ENCODE measurements around the gene UBR2. TPM values are rescaled to one million over a fixed set of nuclear protein-coding genes. Genes with fewer than 3 reads are reported as not detected.
A peak's percentile ranks its signal among the peaks of the same experiment; 100 is the strongest.
"Not testable (repeated sequence)": the region's sequence is repeated elsewhere in the genome, so short reads cannot be mapped to it uniquely, and the experiment has no call there.

Gene UBR2
- polyA plus RNA-seq, 4 donors: 9.0 to 24.2 (median 13.0) TPM

DNA sequence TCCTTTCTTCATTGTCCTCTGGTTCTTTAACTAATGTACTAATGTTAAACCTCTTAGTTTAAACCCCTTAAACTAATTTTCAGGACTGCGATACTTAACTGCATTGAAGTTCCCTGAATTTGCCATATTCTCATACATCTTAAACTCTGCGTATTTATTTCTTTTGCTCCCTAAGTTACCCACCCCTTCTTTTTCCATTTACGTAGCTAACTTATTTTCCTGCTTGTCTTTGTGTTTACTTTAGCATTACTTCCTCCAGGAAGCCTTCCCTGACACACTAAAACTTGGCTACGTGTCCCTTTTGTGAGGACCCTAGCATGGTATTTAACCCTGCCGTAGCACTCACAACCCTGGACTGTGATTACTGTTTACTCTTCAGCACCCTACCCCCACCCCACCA lies 79.0 kb downstream of the UBR2 start:
- FAIRE-seq: no peak
- 86 to 96% (median 95%) methylated on average over 5 of the region's 5 CpGs for WGBS, 3 donors
- DNase-seq: no peak

GRCh38 chr6:42644211-42644610 lies 80.4 kb downstream of the UBR2 start:
- Histone ChIP-seq H3K36me3 (ENCODE audit: control insufficient read depth in 3 of 3, insufficient read depth in 2 of 3, low read depth in 1 of 3, low read length in 3 of 3) (peaks cover 19 to 34% (median 29%) of the 10 kb centered on the region in 3 donors), H3K9me3 (ENCODE audit: control insufficient read depth in 2 of 2, insufficient read depth in 1 of 2, low read depth in 1 of 2, low read length in 1 of 2) (no peaks in the 10 kb centered on the region), H3K27me3 (ENCODE audit: control insufficient read depth in 3 of 3, insufficient read depth in 3 of 3, low read length in 3 of 3) (no peaks in the 10 kb centered on the region), H3K4me3 (ENCODE audit: low read depth in 1 of 3, low read length in 3 of 3) (no peak overlapping the region), H3K4me1 (ENCODE audit: control insufficient read depth in 3 of 3, insufficient read depth in 2 of 3, low read depth in 1 of 3, low read length in 2 of 3) (no peaks in the 10 kb centered on the region), H3K27ac (ENCODE audit: low read depth in 1 of 3, low read length in 2 of 3) (no peak overlapping the region)
- no peak for DNase-seq
- 77 to 83% (median 83%) methylated on average over 3 of the region's 3 CpGs for WGBS, 3 donors
- FAIRE-seq: no peak

More for the DNA sequence above, 79.0 kb downstream of the UBR2 start:
- Histone ChIP-seq H3K9me3 (ENCODE audit: control insufficient read depth in 2 of 2, insufficient read depth in 1 of 2, low read depth in 1 of 2, low read length in 1 of 2) (no peaks in the 10 kb centered on the region), H3K27me3 (ENCODE audit: control insufficient read depth in 3 of 3, insufficient read depth in 3 of 3, low read length in 3 of 3) (no peaks in the 10 kb centered on the region), H3K36me3 (ENCODE audit: control insufficient read depth in 3 of 3, insufficient read depth in 2 of 3, low read depth in 1 of 3, low read length in 3 of 3) (peaks cover 19 to 34% (median 27%) of the 10 kb centered on the region in 3 donors), H3K4me1 (ENCODE audit: control insufficient read depth in 3 of 3, insufficient read depth in 2 of 3, low read depth in 1 of 3, low read length in 2 of 3) (no peaks in the 10 kb centered on the region), H3K27ac (ENCODE audit: low read depth in 1 of 3, low read length in 2 of 3) (no peak overlapping the region), H3K4me3 (ENCODE audit: low read depth in 1 of 3, low read length in 3 of 3) (no peak overlapping the region)

DNA sequence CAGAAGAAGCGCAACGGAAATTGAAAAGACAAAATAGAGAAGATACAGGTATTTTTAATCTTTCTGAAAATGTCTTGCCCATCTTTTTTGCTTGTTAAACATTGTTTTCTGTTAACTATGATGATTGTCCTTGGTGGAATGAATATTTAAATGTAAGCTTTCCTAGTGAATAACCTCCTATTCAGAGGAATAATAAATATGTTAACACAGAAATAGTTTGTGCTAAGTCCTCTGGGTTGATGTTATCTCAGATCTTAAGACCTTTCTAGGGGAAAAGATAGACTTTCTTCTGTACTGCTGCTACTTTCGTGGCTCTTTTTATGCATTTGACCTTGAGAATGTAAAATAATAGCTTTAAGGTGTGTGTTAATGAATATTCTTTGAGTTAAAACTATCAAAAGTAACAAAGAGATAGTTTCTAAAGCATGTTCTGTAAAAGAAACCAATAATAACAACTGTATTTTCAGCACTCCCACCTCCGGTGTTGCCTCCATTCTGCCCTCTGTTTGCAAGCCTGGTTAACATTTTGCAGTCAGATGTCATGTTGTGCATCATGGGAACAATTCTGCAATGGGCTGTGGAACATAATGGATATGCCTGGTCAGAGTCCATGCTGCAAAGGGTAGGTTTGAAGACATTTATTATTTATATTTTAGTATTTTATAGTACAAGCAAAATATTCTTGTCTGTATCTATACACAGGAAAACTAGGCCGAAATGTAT lies 88.4 kb downstream of the UBR2 start:
- Histone ChIP-seq H3K36me3 (ENCODE audit: control insufficient read depth in 3 of 3, insufficient read depth in 2 of 3, low read depth in 1 of 3, low read length in 3 of 3) (peaks cover 10 to 33% (median 24%) of the 10 kb centered on the region in 3 donors), H3K9me3 (ENCODE audit: control insufficient read depth in 2 of 2, insufficient read depth in 1 of 2, low read depth in 1 of 2, low read length in 1 of 2) (no peaks in the 10 kb centered on the region), H3K27ac (ENCODE audit: low read depth in 1 of 3, low read length in 2 of 3) (no peak overlapping the region), H3K4me1 (ENCODE audit: control insufficient read depth in 3 of 3, insufficient read depth in 2 of 3, low read depth in 1 of 3, low read length in 2 of 3) (no peaks in the 10 kb centered on the region), H3K4me3 (ENCODE audit: low read depth in 1 of 3, low read length in 3 of 3) (no peak overlapping the region), H3K27me3 (ENCODE audit: control insufficient read depth in 3 of 3, insufficient read depth in 3 of 3, low read length in 3 of 3) (no peaks in the 10 kb centered on the region)
- no peak for FAIRE-seq
- WGBS, 3 donors: 84 to 94% (median 88%) methylated on average over 5 of the region's 5 CpGs
- DNase-seq: peak in 1 of 2 donors; percentile 29

GRCh38 chr6:42653851-42654250 lies 90.0 kb downstream of the UBR2 start:
- Histone ChIP-seq H3K9me3 (ENCODE audit: control insufficient read depth in 2 of 2, insufficient read depth in 1 of 2, low read depth in 1 of 2, low read length in 1 of 2) (no peaks in the 10 kb centered on the region), H3K27me3 (ENCODE audit: control insufficient read depth in 3 of 3, insufficient read depth in 3 of 3, low read length in 3 of 3) (no peaks in the 10 kb centered on the region), H3K4me1 (ENCODE audit: control insufficient read depth in 3 of 3, insufficient read depth in 2 of 3, low read depth in 1 of 3, low read length in 2 of 3) (no peaks in the 10 kb centered on the region), H3K36me3 (ENCODE audit: control insufficient read depth in 3 of 3, insufficient read depth in 2 of 3, low read depth in 1 of 3, low read length in 3 of 3) (peaks cover 13 to 31% (median 25%) of the 10 kb centered on the region in 3 donors), H3K4me3 (ENCODE audit: low read depth in 1 of 3, low read length in 3 of 3) (no peak overlapping the region), H3K27ac (ENCODE audit: low read depth in 1 of 3, low read length in 2 of 3) (no peak overlapping the region)
- FAIRE-seq (no peak), DNase-seq (no peak)
- 88 to 95% (median 92%) methylated on average over 5 of the region's 5 CpGs for WGBS, 3 donors

DNA sequence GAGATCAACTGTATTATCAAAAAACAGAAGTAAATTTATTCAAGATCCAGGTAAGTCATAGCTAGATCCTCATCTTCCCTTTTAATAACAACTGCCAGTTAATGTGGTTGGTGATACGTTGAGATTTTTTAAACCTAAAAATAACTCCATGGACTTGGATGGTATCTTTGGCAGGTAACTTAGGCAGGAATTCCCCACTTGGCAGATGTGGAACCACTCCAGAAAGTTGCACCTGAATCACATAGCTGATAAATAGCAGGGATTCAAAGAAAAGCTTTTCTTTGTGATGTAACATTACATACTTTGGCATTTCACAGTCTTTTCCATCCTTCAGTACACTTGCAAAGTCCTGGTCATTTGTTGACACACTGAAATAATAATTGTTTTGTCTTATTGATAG lies 96.0 kb downstream of the UBR2 start:
- FAIRE-seq (no peak), DNase-seq (no peak)
- H3K27ac ChIP-seq (ENCODE audit: low read depth in 1 of 3, low read length in 2 of 3): no peak overlapping the region
- no peaks in the 10 kb centered on the region for H3K27me3 ChIP-seq (ENCODE audit: control insufficient read depth in 3 of 3, insufficient read depth in 3 of 3, low read length in 3 of 3)
- WGBS, 3 donors: 54 to 77% (median 75%) methylated on average over 1 of the region's 1 CpG
- no peaks in the 10 kb centered on the region for H3K9me3 ChIP-seq (ENCODE audit: control insufficient read depth in 2 of 2, insufficient read depth in 1 of 2, low read depth in 1 of 2, low read length in 1 of 2)
- H3K4me1 ChIP-seq (ENCODE audit: control insufficient read depth in 3 of 3, insufficient read depth in 2 of 3, low read depth in 1 of 3, low read length in 2 of 3): no peaks in the 10 kb centered on the region
- no peak overlapping the region for H3K4me3 ChIP-seq (ENCODE audit: low read depth in 1 of 3, low read length in 3 of 3)
- H3K36me3 ChIP-seq (ENCODE audit: control insufficient read depth in 3 of 3, insufficient read depth in 2 of 3, low read depth in 1 of 3, low read length in 3 of 3): peaks cover 12 to 30% (median 15%) of the 10 kb centered on the region in 3 donors

GRCh38 chr6:42661540-42662153 lies 97.8 kb downstream of the UBR2 start:
- Histone ChIP-seq H3K27ac (ENCODE audit: low read depth in 1 of 3, low read length in 2 of 3) (no peak overlapping the region), H3K4me1 (ENCODE audit: control insufficient read depth in 3 of 3, insufficient read depth in 2 of 3, low read depth in 1 of 3, low read length in 2 of 3) (no peaks in the 10 kb centered on the region), H3K9me3 (ENCODE audit: control insufficient read depth in 2 of 2, insufficient read depth in 1 of 2, low read depth in 1 of 2, low read length in 1 of 2) (no peaks in the 10 kb centered on the region), H3K36me3 (ENCODE audit: control insufficient read depth in 3 of 3, insufficient read depth in 2 of 3, low read depth in 1 of 3, low read length in 3 of 3) (peaks cover 15 to 31% (median 20%) of the 10 kb centered on the region in 3 donors), H3K27me3 (ENCODE audit: control insufficient read depth in 3 of 3, insufficient read depth in 3 of 3, low read length in 3 of 3) (no peaks in the 10 kb centered on the region), H3K4me3 (ENCODE audit: low read depth in 1 of 3, low read length in 3 of 3) (no peak overlapping the region)
- 0 to 1% (median 1%) methylated on average over 5 of the region's 5 CpGs for WGBS, 3 donors
- peak; percentile 77 to 83 for DNase-seq
- FAIRE-seq: peak; percentile 57

- H3K4me1 ChIP-seq (ENCODE audit: control insufficient read depth in 3 of 3, insufficient read depth in 2 of 3, low read depth in 1 of 3, low read length in 2 of 3): no peaks in the 10 kb centered on the region
- no peak overlapping the region for H3K4me3 ChIP-seq (ENCODE audit: low read depth in 1 of 3, low read length in 3 of 3)
- H3K27ac ChIP-seq (ENCODE audit: low read depth in 1 of 3, low read length in 2 of 3): no peak overlapping the region
- H3K27me3 ChIP-seq (ENCODE audit: control insufficient read depth in 3 of 3, insufficient read depth in 3 of 3, low read length in 3 of 3): no peaks in the 10 kb centered on the region
- no peak for FAIRE-seq
- peaks cover 17 to 41% (median 20%) of the 10 kb centered on the region in 3 donors for H3K36me3 ChIP-seq (ENCODE audit: control insufficient read depth in 3 of 3, insufficient read depth in 2 of 3, low read depth in 1 of 3, low read length in 3 of 3)
- 92 to 98% (median 95%) methylated on average over 2 of the region's 2 CpGs for WGBS, 3 donors
- DNase-seq: no peak
- no peaks in the 10 kb centered on the region for H3K9me3 ChIP-seq (ENCODE audit: control insufficient read depth in 2 of 2, insufficient read depth in 1 of 2, low read depth in 1 of 2, low read length in 1 of 2)
Measured at GRCh38 chr6:42664718-42665117, 100.9 kb downstream of the UBR2 start.

- not testable (repeated sequence) for H3K27me3 ChIP-seq (ENCODE audit: control insufficient read depth in 3 of 3, insufficient read depth in 3 of 3, low read length in 3 of 3); H3K4me1 ChIP-seq (ENCODE audit: control insufficient read depth in 3 of 3, insufficient read depth in 2 of 3, low read depth in 1 of 3, low read length in 2 of 3); H3K27ac ChIP-seq (ENCODE audit: low read depth in 1 of 3, low read length in 2 of 3); H3K4me3 ChIP-seq (ENCODE audit: low read depth in 1 of 3, low read length in 3 of 3); H3K9me3 ChIP-seq (ENCODE audit: control insufficient read depth in 2 of 2, insufficient read depth in 1 of 2, low read depth in 1 of 2, low read length in 1 of 2); FAIRE-seq
- peaks cover 19 to 53% (median 49%) of the 10 kb centered on the region in 3 donors for H3K36me3 ChIP-seq (ENCODE audit: control insufficient read depth in 3 of 3, insufficient read depth in 2 of 3, low read depth in 1 of 3, low read length in 3 of 3)
- WGBS, 3 donors: 63 to 83% (median 74%) methylated on average over 6 of the region's 6 CpGs
- peak; percentile 10 to 31 for DNase-seq
Measured at GRCh38 chr6:42674368-42674767, 110.5 kb downstream of the UBR2 start.
